SIG-M5 treated with dmso at 0.1 percent for 504 hours (cell line): ENCODE measurements around the gene FCHSD2.
"Not testable (repeated sequence)": the region's sequence is repeated elsewhere in the genome, so short reads cannot be mapped to it uniquely, and the experiment has no call there.

Experiments
- DNase-seq: peaks from one replicate; lab custom pipeline; 2025; ENCODE audit not compliant: unreplicated experiment; lab: John Stamatoyannopoulos, UW

FCHSD2 gene

DNA sequence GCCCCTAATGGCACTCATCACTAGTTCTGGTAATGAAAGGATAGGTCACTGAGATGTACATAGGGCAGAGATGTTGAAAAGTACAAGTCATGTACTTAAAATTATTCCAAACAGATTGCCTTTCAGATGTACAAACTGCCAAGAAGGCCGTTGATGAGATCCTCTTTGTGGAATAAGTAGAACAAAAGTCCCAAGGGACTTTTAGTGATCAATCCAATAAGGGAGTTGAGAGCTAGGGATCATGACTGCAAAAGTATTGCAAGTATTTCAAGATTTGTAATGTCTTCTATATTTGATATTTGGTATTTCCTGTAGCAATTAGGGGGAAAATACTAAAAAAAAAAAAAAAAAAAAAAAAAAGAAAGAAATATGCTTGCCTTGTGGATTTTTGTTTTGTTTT, 245.7 kb downstream of the FCHSD2 start:
- DNase-seq: no peak

DNA sequence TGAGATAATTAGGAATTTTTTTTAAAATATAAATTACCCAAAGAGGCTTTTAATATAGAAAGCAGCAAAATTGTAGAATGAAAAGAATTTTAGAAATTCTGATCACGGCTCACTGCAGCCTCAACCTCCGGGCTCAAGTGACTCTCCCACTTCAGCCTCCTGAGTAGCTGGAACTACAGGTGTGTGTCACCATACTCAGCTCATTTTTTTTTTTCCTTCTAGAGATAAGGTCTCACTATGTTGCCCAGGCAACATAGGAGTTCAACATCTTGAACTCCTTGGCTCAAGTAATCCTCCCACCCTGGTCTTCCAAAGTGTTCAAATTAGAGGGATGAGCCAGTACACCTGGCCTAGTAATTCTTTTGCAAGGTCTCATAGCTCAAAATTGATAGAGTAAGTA, 251.2 kb downstream of the FCHSD2 start:
- DNase-seq: no peak

DNA sequence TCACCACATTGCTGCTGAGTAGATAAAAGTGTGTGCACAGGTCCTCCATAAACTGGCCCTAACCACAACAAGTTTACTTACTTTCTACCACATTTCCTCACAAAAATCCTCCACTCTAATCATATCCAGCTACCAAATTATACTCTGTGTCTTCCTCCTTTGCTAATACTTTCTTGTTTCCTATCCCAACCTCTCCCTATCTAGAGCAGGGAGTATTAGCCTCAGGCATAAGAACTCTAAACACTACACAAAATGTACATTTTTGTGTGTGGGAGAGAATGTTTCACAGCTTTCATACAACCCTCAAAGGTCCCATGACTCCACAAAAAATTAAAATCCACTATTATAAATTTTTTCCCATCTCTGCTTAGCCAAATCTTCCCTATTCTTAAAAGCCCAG, 255.5 kb downstream of the FCHSD2 start:
- no peak for DNase-seq

DNA sequence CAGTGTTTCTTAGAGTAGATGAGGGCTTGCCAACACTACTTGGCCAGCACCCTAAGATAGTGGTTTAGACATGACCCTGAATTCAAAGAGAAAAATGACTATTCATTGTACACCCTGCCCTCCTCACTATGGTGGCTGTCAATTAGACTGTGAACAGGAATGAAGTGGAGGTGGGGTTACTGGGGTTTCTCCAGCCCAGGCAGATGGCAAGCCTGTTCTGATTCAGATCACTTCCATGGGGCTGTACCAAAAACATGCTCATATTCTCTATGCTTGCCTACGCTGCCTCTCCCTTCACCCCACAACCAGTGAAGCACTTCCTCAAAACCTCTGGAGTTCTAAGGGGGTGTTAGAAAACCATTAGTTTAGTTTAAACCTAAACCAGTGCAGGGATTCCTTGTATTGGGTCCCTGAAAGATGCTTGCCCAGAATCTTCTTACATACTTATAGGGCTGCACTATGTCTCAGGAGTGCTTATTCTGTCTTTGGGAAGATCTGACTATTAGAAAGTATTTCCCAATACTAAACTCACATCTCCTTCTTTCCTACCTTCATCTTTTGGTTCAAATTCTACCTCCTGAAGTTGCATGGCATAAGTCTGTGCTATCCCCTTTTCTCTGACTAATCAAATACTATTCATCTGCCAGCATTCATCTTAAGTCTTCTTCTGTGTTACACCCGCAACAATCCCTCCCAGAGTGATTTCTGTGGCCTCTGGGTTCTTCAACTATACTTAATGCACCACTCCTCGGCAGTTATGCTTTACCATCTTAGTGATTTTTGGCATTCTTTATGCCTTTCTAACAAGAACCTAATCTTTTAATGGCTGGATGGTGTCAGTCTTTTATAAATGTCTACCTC, 256.1 kb downstream of the FCHSD2 start:
- DNase-seq: no peak

DNA sequence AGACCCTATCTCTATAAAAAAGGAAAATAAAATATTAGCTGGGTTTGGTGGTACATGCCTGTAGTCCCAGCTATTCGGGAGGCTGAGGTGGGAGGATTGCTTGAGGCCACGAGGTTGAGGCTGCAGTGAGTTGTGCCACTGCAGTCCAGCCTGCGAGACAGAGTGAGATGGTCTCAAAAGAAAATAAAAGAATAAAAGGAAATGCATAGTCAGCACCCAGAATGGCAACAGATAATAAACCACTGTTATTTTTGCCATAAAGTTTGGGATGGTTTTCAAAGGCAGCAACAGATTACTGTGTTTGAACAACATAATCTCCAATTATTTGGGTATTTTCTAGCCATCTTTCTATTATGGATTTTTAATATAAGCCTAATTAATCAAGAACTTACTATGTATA, 266.0 kb downstream of the FCHSD2 start:
- no peak for DNase-seq

DNA sequence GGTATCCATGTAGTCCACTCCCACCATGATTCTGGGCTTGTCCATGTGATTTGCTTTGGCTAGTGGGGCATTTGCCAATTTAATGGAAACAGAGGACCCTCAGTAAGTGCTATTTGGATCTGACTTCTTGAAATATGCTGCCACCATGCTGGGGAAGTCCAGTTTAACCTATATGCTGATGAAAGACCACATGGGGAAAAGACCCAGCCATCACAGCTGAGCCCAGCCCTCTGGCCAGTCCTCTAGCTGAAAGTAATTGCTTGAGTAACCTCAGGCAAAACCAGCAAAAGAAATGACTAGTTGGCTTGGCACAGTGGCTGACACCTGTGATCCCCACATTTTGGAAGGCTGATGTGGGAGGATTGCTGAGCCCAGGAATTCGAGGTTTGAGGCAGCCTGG, 266.4 kb downstream of the FCHSD2 start:
- DNase-seq: no peak

DNA sequence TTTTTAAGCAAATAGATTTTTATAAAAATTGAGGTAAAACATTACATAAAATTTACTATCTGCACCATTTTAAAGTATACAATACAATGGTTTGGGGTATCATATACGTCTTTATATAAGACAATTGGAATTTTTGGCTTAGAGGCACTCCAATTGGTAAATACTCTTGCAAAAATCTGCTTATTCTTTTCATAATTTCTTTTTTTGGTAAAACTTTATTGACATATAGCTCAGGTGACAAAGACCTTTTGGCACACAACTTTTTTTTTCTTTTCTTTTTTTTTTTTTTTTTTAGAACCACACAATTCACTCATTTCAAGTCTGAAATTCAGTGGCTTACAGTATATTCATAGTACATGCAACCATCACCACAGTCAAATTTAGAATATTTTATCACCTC, 270.1 kb downstream of the FCHSD2 start:
- DNase-seq: no peak

DNA sequence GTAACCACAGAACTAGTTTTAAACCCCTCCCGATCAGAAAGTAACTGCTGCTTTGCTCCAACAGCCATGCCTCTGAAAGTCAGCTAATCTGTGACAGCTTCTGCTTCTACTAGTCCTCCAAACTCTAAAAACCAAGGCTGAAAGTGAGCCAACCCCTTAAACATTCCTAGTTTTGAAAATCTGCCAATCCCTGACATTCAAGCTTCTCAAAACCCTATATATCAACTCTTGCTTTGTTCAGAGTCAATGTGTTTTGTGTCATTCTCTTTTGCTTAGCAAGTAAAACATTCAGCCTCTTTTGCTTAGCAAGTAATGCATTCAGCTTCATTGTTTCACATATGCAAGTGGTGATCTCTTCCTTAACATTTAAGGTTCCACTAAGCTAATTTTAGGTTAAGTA, 271.0 kb downstream of the FCHSD2 start:
- DNase-seq: no peak

DNA sequence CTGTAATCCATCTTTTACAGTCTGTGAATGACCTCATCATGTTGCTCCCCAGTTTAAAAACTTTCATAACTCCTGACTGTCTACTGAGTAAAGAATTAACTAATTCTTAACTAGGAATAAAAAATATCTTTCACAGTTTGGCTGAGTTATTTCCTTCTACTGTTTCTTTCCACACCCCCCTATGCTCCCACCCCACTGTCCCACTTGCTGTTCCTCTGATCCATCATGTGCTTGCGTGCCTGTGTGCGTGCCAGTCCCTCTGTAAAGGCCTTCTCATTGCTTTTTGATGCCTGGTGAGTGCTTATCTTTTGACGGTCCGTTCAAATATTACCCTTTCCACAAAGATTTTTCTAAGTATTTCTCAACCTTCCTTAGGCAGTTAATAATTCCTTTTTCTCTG, 272.3 kb downstream of the FCHSD2 start:
- no peak for DNase-seq

DNA sequence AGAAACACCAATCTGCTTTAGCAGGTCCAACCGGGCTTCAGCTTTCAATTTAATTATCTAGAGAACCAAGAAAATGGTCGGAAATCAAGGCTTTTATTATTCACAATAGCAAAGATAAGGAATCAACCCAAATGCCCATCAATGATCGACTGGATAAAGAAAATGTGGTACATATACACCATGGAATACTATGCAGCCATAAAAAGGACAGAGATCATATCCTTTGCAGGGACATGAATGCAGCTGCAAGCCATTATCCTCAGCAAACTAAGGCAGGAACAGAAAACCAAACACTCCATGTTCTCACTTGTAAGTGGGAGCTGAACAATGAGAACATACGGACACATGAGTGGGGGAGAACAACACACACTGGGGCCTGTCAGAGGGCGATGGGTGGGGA, 274.1 kb downstream of the FCHSD2 start:
- DNase-seq: no peak

DNA sequence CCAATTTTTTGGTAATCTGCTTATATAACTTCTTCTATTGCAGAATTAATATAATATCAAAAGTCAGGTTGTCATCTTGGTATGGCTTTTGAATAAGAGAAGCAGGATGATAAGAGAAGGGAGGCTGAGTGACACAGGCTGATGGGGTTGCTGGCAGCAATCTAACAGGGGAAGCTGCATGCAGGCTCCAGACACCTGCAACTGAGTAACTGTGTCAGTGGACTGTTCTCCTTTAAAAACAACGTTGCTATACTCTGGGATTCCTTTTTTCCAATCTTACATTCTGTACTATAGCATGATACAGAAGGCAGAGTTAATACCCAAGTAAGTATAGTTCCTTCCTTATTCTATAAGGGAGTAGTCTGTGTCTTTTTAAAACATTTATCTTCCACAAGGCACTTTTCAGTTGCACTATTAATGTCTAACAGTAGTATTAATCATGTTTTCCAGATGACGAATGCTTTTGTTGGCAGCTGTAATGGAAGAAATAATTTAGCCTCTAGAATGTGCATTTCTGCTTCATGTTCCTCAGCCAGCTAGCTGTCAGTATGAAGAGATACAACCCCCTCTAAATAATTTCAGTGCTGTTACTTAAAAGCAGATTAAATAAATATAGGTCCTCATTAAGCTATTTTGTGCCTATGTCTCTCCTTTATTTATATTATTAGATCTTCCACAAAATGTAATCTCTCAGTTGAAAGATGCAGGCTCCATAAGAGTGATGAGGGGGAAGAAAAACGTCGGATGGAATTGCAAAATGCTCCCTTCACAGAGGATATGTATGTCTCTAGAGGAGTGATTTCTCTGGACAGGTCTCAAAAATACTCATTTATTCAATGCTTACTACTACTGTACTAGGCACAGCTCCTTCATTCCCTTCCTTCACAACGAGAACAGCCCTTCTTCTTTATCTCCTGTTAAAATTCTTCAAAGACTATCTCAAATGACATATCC, 277.1 kb downstream of the FCHSD2 start:
- DNase-seq: no peak

DNA sequence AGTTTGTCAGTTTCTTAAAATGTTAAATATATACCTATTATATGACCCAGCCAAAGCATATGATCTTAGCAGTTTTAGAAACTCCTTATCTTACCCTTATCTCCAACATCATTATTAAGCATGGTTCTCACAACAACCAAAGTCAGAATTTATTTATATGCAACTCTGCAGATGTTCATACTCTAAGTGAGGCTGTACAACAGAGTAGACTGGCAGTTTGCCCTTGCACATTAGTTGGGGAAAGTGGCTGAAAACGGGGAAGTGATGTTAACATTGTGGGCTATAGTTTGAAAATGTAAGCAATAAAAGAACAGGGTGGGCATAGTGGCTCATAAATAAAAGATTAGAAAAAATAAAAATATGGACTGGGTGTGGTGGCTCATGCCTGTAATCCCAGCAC, 278.2 kb downstream of the FCHSD2 start:
- no peak for DNase-seq

DNA sequence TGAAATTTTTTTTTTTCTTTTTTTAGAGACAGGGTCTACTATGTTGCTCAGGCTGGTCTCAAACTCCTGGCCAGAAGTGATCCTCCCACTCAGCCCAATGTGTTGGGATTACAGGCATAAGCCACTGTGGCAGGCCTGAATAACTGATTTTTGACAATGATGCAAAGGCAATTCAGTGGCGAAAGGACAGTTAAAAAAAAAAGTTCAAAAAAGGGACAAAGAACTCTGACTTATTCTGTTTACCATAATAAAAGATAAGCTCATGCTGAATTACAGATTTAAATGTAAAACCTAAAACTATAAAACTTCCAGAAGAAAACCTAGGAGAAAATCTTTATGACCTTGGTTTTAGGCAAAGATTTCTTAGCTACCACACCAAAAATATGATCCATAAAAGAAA, 279.0 kb downstream of the FCHSD2 start:
- DNase-seq: no peak

DNA sequence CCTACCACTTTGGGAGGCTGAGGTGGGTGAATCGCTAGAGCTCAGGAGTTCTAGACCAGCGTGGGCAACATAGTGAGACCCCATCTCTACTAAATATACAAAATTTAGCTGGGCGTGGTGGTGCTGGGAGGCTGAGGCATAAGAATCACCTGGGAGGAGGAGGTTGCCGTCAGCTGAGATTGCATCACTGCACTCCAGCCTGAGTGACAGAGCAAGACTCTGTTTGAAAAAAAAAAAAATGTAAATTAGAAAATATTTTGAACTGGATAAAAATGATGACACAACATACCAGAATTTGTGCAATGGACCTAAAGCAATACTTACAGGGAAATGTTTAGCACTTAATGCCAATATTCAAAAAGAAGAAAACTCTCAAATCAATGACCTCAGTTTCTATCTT, 281.5 kb downstream of the FCHSD2 start:
- DNase-seq: no peak

DNA sequence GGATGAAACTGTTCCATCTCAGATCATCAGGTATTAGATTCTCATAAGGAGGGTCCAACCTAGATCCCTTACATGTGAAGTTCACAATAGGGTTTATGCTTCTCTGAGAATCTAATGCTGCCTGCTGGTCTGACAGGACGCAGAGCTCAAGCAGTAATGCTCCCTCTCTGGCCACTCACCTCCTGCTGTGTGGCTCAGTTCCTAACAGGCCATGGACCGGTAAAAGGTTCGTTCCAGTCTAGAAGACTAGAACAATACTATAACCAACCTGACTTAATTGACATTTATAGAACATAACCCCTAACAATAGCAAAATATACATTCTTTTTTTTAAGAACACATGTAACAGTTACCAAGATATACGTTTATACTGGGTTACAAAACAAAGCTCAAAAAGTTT, 282.1 kb downstream of the FCHSD2 start:
- DNase-seq: no peak

DNA sequence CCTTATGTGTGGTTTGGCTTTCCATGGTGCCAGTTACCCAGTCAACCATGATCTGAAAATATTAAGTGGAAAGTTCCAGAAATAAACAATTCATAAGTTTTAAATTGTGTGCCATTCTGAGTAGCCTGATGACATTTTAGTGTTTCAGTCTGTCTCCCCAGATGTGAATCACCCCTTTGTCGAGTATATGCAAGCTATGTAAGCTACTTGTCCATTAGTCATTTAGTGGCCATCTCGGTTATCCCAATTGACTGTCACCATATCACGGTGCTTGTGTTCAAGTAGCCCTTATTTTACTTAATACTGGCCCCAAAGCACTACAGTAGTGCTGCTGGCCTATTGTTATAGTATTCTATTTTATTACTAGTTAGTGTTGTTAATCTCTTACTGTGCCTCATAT, 283.0 kb downstream of the FCHSD2 start:
- no peak for DNase-seq

DNA sequence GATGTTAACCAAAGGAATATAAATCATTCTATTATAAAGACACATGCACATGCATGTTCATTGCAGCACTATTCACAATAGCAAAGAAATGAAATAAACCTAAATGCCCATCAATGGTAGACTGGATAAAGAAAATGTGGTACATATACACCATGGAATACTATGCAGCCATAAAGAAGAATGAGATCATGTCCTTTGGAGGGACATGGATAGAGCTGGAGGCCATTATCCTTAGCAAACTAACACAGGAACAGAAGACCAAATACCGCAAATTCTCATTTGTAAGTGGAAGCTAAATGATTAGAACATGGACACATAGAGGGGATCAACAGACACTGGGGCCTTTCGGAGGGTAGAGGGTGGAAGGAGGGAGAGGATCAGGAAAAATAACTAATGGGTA, 283.9 kb downstream of the FCHSD2 start:
- not testable (repeated sequence) for DNase-seq

DNA sequence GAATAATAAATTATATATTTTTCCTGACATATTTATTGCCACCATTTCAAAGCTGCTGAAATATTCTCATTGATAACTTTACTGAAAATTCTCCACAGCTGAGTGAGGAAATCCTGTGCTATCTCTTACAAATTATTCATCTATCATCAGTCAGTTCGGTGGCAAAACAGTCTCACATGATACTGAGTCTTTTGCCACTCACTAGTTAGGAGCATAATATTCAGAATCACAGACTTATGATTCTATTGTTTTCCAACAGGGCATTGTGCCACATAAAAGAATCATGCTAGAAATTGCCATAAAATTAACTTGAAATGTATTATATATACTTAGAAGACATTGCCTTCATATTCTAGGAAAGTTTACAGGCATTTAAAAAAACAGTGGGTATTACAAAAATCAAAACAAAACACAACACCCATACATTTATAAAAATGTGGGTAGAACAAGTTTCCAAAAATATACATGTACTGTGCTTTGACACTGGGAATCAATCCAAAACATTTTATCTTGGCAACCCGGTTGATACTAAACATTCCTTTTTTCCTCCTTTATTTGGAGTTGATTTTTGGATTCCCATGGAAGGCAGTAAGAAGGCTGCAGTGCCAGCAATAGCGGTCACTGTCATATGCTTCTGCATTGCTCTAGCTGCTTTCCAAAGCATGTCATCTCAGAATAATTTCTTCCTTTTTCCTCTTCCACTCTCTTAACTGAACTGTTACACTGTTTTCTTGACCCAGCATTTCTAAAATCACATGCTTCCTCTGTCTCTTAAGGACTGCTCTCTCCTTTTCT, 285.4 kb downstream of the FCHSD2 start:
- no peak for DNase-seq

DNA sequence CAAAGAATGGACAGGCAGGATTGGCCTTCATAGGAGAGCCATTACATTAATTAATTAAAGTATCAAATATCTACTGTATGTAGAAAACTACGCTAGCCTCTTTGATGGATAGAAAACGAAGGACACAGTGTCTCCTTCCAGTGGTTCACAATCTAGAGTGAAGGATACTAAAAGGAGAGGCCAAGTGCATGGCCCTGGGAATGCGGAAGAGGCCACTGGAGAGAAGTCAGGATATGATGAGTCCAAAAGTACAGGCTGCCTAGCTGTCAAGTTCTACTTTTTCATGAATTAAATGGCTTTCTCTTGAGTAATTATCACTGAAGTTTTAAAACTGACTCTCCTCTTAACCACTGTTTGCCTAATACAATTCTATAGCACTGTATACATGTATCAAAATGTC, 286.1 kb downstream of the FCHSD2 start:
- no peak for DNase-seq

DNA sequence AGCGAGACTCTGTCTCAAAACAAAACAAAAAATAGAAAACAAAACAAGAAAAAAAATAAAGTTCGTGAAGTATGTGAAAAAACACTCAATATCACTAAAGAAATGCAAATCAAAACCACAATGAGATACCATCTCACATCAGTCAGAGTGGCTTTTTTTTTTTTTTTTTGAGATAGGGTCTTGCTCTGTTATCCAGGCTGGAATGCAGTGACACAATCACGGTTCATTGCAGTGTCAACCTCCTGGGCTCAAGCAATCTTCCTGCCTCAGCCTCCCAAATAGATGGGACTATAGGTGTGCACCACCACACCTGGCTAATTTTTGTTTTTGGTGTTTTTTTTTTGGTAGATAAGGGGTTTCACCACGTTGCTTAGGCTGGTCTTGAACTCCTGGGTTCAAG, 290.4 kb downstream of the FCHSD2 start:
- no peak for DNase-seq

DNA sequence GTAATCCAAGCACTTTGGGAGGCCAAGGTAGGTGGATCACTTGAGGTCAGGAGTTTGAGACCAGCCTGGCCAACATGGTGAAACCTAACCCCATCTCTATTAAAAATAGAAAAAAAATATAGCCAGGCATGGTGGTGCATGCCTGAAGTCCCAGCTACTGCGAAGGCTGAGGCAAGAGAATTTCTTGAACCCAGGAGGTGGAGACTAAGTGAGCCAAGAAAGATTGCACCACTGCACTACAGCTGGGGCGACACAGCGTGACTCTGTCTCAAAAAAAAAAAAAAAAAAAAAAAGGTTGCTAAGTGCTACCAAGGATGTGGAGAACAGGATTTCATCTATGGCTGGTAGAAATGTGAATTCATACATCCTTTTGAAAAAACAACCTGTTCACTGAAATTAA, 291.3 kb downstream of the FCHSD2 start:
- DNase-seq: no peak
